GM21381 (cell line): Measurements from ENCODE around the gene XYLT1.

Source experiments
- ATAC-seq: cut with Tn5 transposase; IDR thresholded peaks from one replicate; pipeline ENCODE4 v1.9.1; 2021; ENCODE audit warnings: mild to moderate bottlenecking, moderate library complexity; ENCODE audit not compliant: unreplicated experiment

Gene XYLT1

GRCh38 chr16:17459903-17460521 is 10.7 kb downstream of the XYLT1 start:
- no peak for ATAC-seq

GRCh38 chr16:17457997-17458396 is 12.8 kb downstream of the XYLT1 start:
- no peak for ATAC-seq

- no peak for ATAC-seq
Measured at GRCh38 chr16:17457513-17457912, 13.2 kb downstream of the XYLT1 start.

GRCh38 chr16:17454162-17454730 is 16.5 kb downstream of the XYLT1 start:
- no peak for ATAC-seq

GRCh38 chr16:17453364-17454038 is 17.3 kb downstream of the XYLT1 start:
- ATAC-seq: no peak

- ATAC-seq: no peak
Measured at GRCh38 chr16:17452922-17453321, 17.8 kb downstream of the XYLT1 start.

GRCh38 chr16:17451843-17452242 is 18.9 kb downstream of the XYLT1 start:
- ATAC-seq: no peak

GRCh38 chr16:17450291-17450690 is 20.5 kb downstream of the XYLT1 start:
- ATAC-seq: no peak

GRCh38 chr16:17448640-17449638 is 21.8 kb downstream of the XYLT1 start:
- no peak for ATAC-seq

- ATAC-seq: no peak
Measured at GRCh38 chr16:17447101-17447569, 23.6 kb downstream of the XYLT1 start.

- ATAC-seq: no peak
Measured at GRCh38 chr16:17446661-17447060, 24.1 kb downstream of the XYLT1 start.

- no peak for ATAC-seq
Measured at GRCh38 chr16:17445421-17445820, 25.3 kb downstream of the XYLT1 start.

- ATAC-seq: no peak
Measured at GRCh38 chr16:17444658-17445057, 26.1 kb downstream of the XYLT1 start.

- no peak for ATAC-seq
Measured at GRCh38 chr16:17440131-17440530, 30.6 kb downstream of the XYLT1 start.

- ATAC-seq: no peak
Measured at GRCh38 chr16:17439580-17439979, 31.2 kb downstream of the XYLT1 start.

- no peak for ATAC-seq
Measured at GRCh38 chr16:17437981-17438380, 32.8 kb downstream of the XYLT1 start.

GRCh38 chr16:17437127-17437720 is 33.5 kb downstream of the XYLT1 start:
- ATAC-seq: no peak

- ATAC-seq: no peak
Measured at GRCh38 chr16:17435318-17435717, 35.4 kb downstream of the XYLT1 start.

- ATAC-seq: no peak
Measured at GRCh38 chr16:17433577-17434451, 36.9 kb downstream of the XYLT1 start.
